Measurements from ENCODE around the gene TEK. TPM values are rescaled to one million over a fixed set of nuclear protein-coding genes. Genes with fewer than 3 reads are reported as not detected.

The TEK gene
- total RNA-seq, 4 donors from 2014 or later = 7.5 to 17.4 (median 15.5) TPM

- no peaks in the 10 kb centered on the region for H3K27me3 ChIP-seq
- no peaks in the 10 kb centered on the region for H3K9me3 ChIP-seq
- H3K4me3 ChIP-seq = no peak overlapping the region
- no peak for TF ChIP-seq CTCF (IDR thresholded peaks at IDR 0.05)
- TF ChIP-seq EP300 (IDR thresholded peaks at IDR 0.05) = no peak
- TF ChIP-seq POLR2A (IDR thresholded peaks at IDR 0.05; ENCODE audit: low read depth) = no peak
- TF ChIP-seq POLR2AphosphoS5 (IDR thresholded peaks at IDR 0.05) = no peak
- H3K36me3 ChIP-seq = no peaks in the 10 kb centered on the region
- 81% methylated on average over 8 of the region's 8 CpGs for WGBS
- intact Hi-C loops (cut with DNase I) = no loop called here
- H3K27ac ChIP-seq (replicated peaks in 1 of 4) = no peak overlapping the region
- no peak for DNase-seq (ENCODE audit: extremely low spot score)
- no peaks in the 10 kb centered on the region for H3K4me1 ChIP-seq
Observed at GRCh38 chr9:27260789-27261516, 151.9 kb downstream of the TEK start.

- no peaks in the 10 kb centered on the region for H3K27me3 ChIP-seq
- no peak overlapping the region for H3K4me3 ChIP-seq
- no peaks in the 10 kb centered on the region for H3K36me3 ChIP-seq
- no peaks in the 10 kb centered on the region for H3K4me1 ChIP-seq
- intact Hi-C loops (cut with DNase I) = no loop called here
- 69% methylated on average over 4 of the region's 4 CpGs for WGBS
- no peaks in the 10 kb centered on the region for H3K9me3 ChIP-seq
- TF ChIP-seq CTCF (IDR thresholded peaks at IDR 0.05) (no peak), POLR2A (IDR thresholded peaks at IDR 0.05; ENCODE audit: low read depth) (no peak), POLR2AphosphoS5 (IDR thresholded peaks at IDR 0.05) (no peak), EP300 (IDR thresholded peaks at IDR 0.05) (no peak)
- DNase-seq (ENCODE audit: extremely low spot score) = no peak
- no peak overlapping the region for H3K27ac ChIP-seq (replicated peaks in 1 of 4)
Observed at GRCh38 chr9:27261517-27262211, 152.6 kb downstream of the TEK start.

- TF ChIP-seq POLR2A (IDR thresholded peaks at IDR 0.05; ENCODE audit: low read depth) (no peak), CTCF (IDR thresholded peaks at IDR 0.05) (no peak), EP300 (IDR thresholded peaks at IDR 0.05) (no peak), POLR2AphosphoS5 (IDR thresholded peaks at IDR 0.05) (no peak)
- no peak overlapping the region for H3K4me3 ChIP-seq
- H3K27ac ChIP-seq (replicated peaks in 1 of 4) = no peak overlapping the region
- no peaks in the 10 kb centered on the region for H3K27me3 ChIP-seq
- intact Hi-C loops (cut with DNase I) = no loop called here
- no peaks in the 10 kb centered on the region for H3K36me3 ChIP-seq
- peaks cover 0 to 9% (median 7%) of the 10 kb centered on the region in 4 donors for H3K4me1 ChIP-seq
- H3K9me3 ChIP-seq = no peaks in the 10 kb centered on the region
- WGBS = 94% methylated on average over 2 of the region's 2 CpGs
- no peak for DNase-seq (ENCODE audit: extremely low spot score)
Observed at GRCh38 chr9:27272103-27272502, 163.1 kb downstream of the TEK start.

- no peak overlapping the region for H3K27ac ChIP-seq (replicated peaks in 1 of 4)
- no peaks in the 10 kb centered on the region for H3K27me3 ChIP-seq
- intact Hi-C loops (cut with DNase I) = no loop called here
- WGBS = 70% methylated on average over 1 of the region's 1 CpG
- no peaks in the 10 kb centered on the region for H3K9me3 ChIP-seq
- no peak overlapping the region for H3K4me3 ChIP-seq
- TF ChIP-seq CTCF (IDR thresholded peaks at IDR 0.05) (no peak), POLR2A (IDR thresholded peaks at IDR 0.05; ENCODE audit: low read depth) (no peak)
- no peaks in the 10 kb centered on the region for H3K36me3 ChIP-seq
- DNase-seq (ENCODE audit: extremely low spot score) = no peak
- H3K4me1 ChIP-seq = peaks cover 0 to 9% (median 7%) of the 10 kb centered on the region in 4 donors
Observed at GRCh38 chr9:27273186-27273585, 164.2 kb downstream of the TEK start.
